ENCODE data around the gene TUT4. TPM values are rescaled to one million over a fixed set of nuclear protein-coding genes. Genes with fewer than 3 reads are reported as not detected.

TUT4 gene
- total and polyA plus RNA-seq, 2 donors, result 27.0 to 145 TPM

- no peak for DNase-seq (ENCODE audit: extremely low spot score)
- no peaks in the 10 kb centered on the region for H3K4me1 ChIP-seq (ENCODE audit: insufficient read depth)
- 95% methylated on average over 2 of the region's 2 CpGs for WGBS
- H3K36me3 ChIP-seq (ENCODE audit: insufficient read depth), result no peaks in the 10 kb centered on the region
- no peak overlapping the region for H3K4me3 ChIP-seq (ENCODE audit: low read depth, low read length)
- H3K27ac ChIP-seq (ENCODE audit: low read depth), result no peak overlapping the region
Observed at GRCh38 chr1:52559875-52560274, 7.0 kb upstream of the TUT4 start.

GRCh38 chr1:52558941-52559340 is 6.0 kb upstream of the TUT4 start:
- Histone ChIP-seq H3K4me3 (ENCODE audit: low read depth, low read length) (no peak overlapping the region), H3K4me1 (ENCODE audit: insufficient read depth) (peaks cover 2% of the 10 kb centered on the region), H3K36me3 (ENCODE audit: insufficient read depth) (no peaks in the 10 kb centered on the region), H3K27ac (ENCODE audit: low read depth) (no peak overlapping the region)
- DNase-seq (ENCODE audit: extremely low spot score), result no peak
- 82% methylated on average over 2 of the region's 2 CpGs for WGBS

- Histone ChIP-seq H3K4me3 (ENCODE audit: low read depth, low read length) (no peak overlapping the region), H3K4me1 (ENCODE audit: insufficient read depth) (peaks cover 2% of the 10 kb centered on the region), H3K27ac (ENCODE audit: low read depth) (no peak overlapping the region), H3K36me3 (ENCODE audit: insufficient read depth) (no peaks in the 10 kb centered on the region)
- no peak for DNase-seq (ENCODE audit: extremely low spot score)
- WGBS, result 82% methylated on average over 4 of the region's 4 CpGs
Observed at GRCh38 chr1:52556641-52557360, 3.9 kb upstream of the TUT4 start.

- H3K4me1 ChIP-seq (ENCODE audit: insufficient read depth), result peaks cover 2% of the 10 kb centered on the region
- no peak overlapping the region for H3K27ac ChIP-seq (ENCODE audit: low read depth)
- H3K36me3 ChIP-seq (ENCODE audit: insufficient read depth), result no peaks in the 10 kb centered on the region
- H3K4me3 ChIP-seq (ENCODE audit: low read depth, low read length), result no peak overlapping the region
- no peak for DNase-seq (ENCODE audit: extremely low spot score)
- WGBS, result 53% methylated on average over 3 of the region's 3 CpGs
Observed at GRCh38 chr1:52554756-52555155, 1.9 kb upstream of the TUT4 start.

- DNase-seq (ENCODE audit: extremely low spot score), result no peak
- no peak overlapping the region for H3K27ac ChIP-seq (ENCODE audit: low read depth)
- H3K36me3 ChIP-seq (ENCODE audit: insufficient read depth), result no peaks in the 10 kb centered on the region
- WGBS, result 39% methylated on average over 6 of the region's 6 CpGs
- no peak overlapping the region for H3K4me3 ChIP-seq (ENCODE audit: low read depth, low read length)
- H3K4me1 ChIP-seq (ENCODE audit: insufficient read depth), result peaks cover 2% of the 10 kb centered on the region
Observed at GRCh38 chr1:52554267-52554640, 1.4 kb upstream of the TUT4 start.

GRCh38 chr1:52553362-52554266 is 722 bp upstream of the TUT4 start:
- Histone ChIP-seq H3K4me3 (ENCODE audit: low read depth, low read length) (peak overlapping the region; percentile 90), H3K4me1 (ENCODE audit: insufficient read depth) (peaks cover 2% of the 10 kb centered on the region), H3K36me3 (ENCODE audit: insufficient read depth) (no peaks in the 10 kb centered on the region), H3K27ac (ENCODE audit: low read depth) (peak overlapping the region; percentile 90)
- DNase-seq (ENCODE audit: extremely low spot score), result peak; percentile 66
- 2% methylated on average over 65 of the region's 66 CpGs for WGBS

GRCh38 chr1:52552236-52552504 is 722 bp downstream of the TUT4 start:
- Histone ChIP-seq H3K27ac (ENCODE audit: low read depth) (peak overlapping the region; percentile 89), H3K36me3 (ENCODE audit: insufficient read depth) (no peaks in the 10 kb centered on the region), H3K4me3 (ENCODE audit: low read depth, low read length) (peak overlapping the region; percentile 90), H3K4me1 (ENCODE audit: insufficient read depth) (peaks cover 2% of the 10 kb centered on the region)
- WGBS, result under 1% methylated on average over 14 of the region's 14 CpGs
- no peak for DNase-seq (ENCODE audit: extremely low spot score)

GRCh38 chr1:52551507-52552235 is 1.2 kb downstream of the TUT4 start:
- DNase-seq (ENCODE audit: extremely low spot score), result no peak
- H3K4me3 ChIP-seq (ENCODE audit: low read depth, low read length), result peak overlapping the region; percentile 90
- H3K27ac ChIP-seq (ENCODE audit: low read depth), result no peak overlapping the region
- no peaks in the 10 kb centered on the region for H3K36me3 ChIP-seq (ENCODE audit: insufficient read depth)
- peaks cover 2% of the 10 kb centered on the region for H3K4me1 ChIP-seq (ENCODE audit: insufficient read depth)
- WGBS, result 7% methylated on average over 20 of the region's 20 CpGs

- H3K4me3 ChIP-seq (ENCODE audit: low read depth, low read length), result no peak overlapping the region
- no peak overlapping the region for H3K27ac ChIP-seq (ENCODE audit: low read depth)
- no peak for DNase-seq (ENCODE audit: extremely low spot score)
- peaks cover 2% of the 10 kb centered on the region for H3K4me1 ChIP-seq (ENCODE audit: insufficient read depth)
- H3K36me3 ChIP-seq (ENCODE audit: insufficient read depth), result no peaks in the 10 kb centered on the region
- 90% methylated on average over 7 of the region's 7 CpGs for WGBS
Observed at GRCh38 chr1:52550447-52550846, 2.4 kb downstream of the TUT4 start.

GRCh38 chr1:52549267-52549666 is 3.6 kb downstream of the TUT4 start:
- peaks cover under 1% of the 10 kb centered on the region for H3K4me1 ChIP-seq (ENCODE audit: insufficient read depth)
- DNase-seq (ENCODE audit: extremely low spot score), result no peak

GRCh38 chr1:52546852-52547251 is 6.0 kb downstream of the TUT4 start:
- Histone ChIP-seq H3K36me3 (ENCODE audit: insufficient read depth) (no peaks in the 10 kb centered on the region), H3K4me3 (ENCODE audit: low read depth, low read length) (no peak overlapping the region), H3K27ac (ENCODE audit: low read depth) (no peak overlapping the region), H3K4me1 (ENCODE audit: insufficient read depth) (no peaks in the 10 kb centered on the region)
- no peak for DNase-seq (ENCODE audit: extremely low spot score)
- 97% methylated on average over 5 of the region's 5 CpGs for WGBS

More at GRCh38 chr1:52549267-52549666, 3.6 kb downstream of the TUT4 start:
- no peak overlapping the region for H3K4me3 ChIP-seq (ENCODE audit: low read depth, low read length)
- H3K36me3 ChIP-seq (ENCODE audit: insufficient read depth), result no peaks in the 10 kb centered on the region
- H3K27ac ChIP-seq (ENCODE audit: low read depth), result no peak overlapping the region

GRCh38 chr1:52544665-52545525 is 8.0 kb downstream of the TUT4 start:
- Histone ChIP-seq H3K36me3 (ENCODE audit: insufficient read depth) (no peaks in the 10 kb centered on the region), H3K27ac (ENCODE audit: low read depth) (no peak overlapping the region), H3K4me3 (ENCODE audit: low read depth, low read length) (no peak overlapping the region), H3K4me1 (ENCODE audit: insufficient read depth) (no peaks in the 10 kb centered on the region)
- WGBS, result 99% methylated on average over 8 of the region's 8 CpGs
- DNase-seq (ENCODE audit: extremely low spot score), result no peak

- Histone ChIP-seq H3K4me3 (ENCODE audit: low read depth, low read length) (no peak overlapping the region), H3K36me3 (ENCODE audit: insufficient read depth) (no peaks in the 10 kb centered on the region), H3K4me1 (ENCODE audit: insufficient read depth) (no peaks in the 10 kb centered on the region), H3K27ac (ENCODE audit: low read depth) (no peak overlapping the region)
- DNase-seq (ENCODE audit: extremely low spot score), result no peak
- WGBS, result 98% methylated on average over 5 of the region's 5 CpGs
Observed at GRCh38 chr1:52542085-52542688, 10.7 kb downstream of the TUT4 start.
